Common myeloid progenitor, CD34-positive (primary cell): ENCODE data around the gene ZNF544. TPM values are rescaled to one million over a fixed set of nuclear protein-coding genes. Genes with fewer than 3 reads are reported as not detected.

ENCODE experiments used
- CTCF ChIA-PET: fragments of 350-600 bp; sonication (Branson Sonifier 250); formaldehyde crosslinking; loops from one replicate; lab custom pipeline; 2021; ENCODE audit warnings: antibody characterized with exemption; lab: Charles Lee
- POLR2A ChIA-PET: fragments of 350-600 bp; sonication (Branson Sonifier 250); formaldehyde crosslinking; loops from one replicate; lab custom pipeline; 2021; ENCODE audit warnings: antibody characterized with exemption; lab: Charles Lee
- DNase-seq, 3 donors: peaks; one replicate each; pipeline versions ENCODE4 v3.0.0 to v3.0.0-alpha.2; 2013
- H3K27ac ChIP-seq, 2 experiments: 1 replicate in 1 of 2; 2 replicates in 1 of 2; pipeline ENCODE4 v1.7.0; 2013; ENCODE audit warnings: inconsistent platforms in 2 of 2, low read length in 2 of 2, mild to moderate bottlenecking in 2 of 2, low read depth in 1 of 2, moderate library complexity in 1 of 2; ENCODE audit not compliant: severe bottlenecking in 2 of 2, insufficient read depth in 1 of 2, poor library complexity in 1 of 2
- H3K27me3 ChIP-seq, 5 experiments: replicated peaks in 2 of 5; 1 replicate in 3 of 5; 2 replicates in 2 of 5; pipeline versions ENCODE4 v1.6.1 to v1.7.0; 2013; ENCODE audit warnings: low read length in 4 of 5, mild to moderate bottlenecking in 2 of 5, moderate library complexity in 2 of 5, inconsistent platforms in 1 of 5; ENCODE audit not compliant: insufficient read depth in 5 of 5, control insufficient read depth in 4 of 5
- H3K36me3 ChIP-seq, 4 experiments: 1 replicate in 2 of 4; 2 replicates in 2 of 4; pipeline versions ENCODE4 v1.6.1 to v1.7.0; 2013; ENCODE audit warnings: low read length in 3 of 4, control low read depth in 1 of 4, mild to moderate bottlenecking in 1 of 4; ENCODE audit not compliant: control insufficient read depth in 4 of 4, insufficient read depth in 4 of 4
- H3K4me1 ChIP-seq, 4 experiments: 1 replicate in 3 of 4; 2 replicates in 1 of 4; pipeline versions ENCODE4 v1.6.1 to v1.7.1; 2013; ENCODE audit warnings: low read length in 3 of 4, mild to moderate bottlenecking in 3 of 4, control low read depth in 1 of 4, inconsistent platforms in 1 of 4, moderate library complexity in 1 of 4; ENCODE audit not compliant: control insufficient read depth in 4 of 4, insufficient read depth in 4 of 4; ENCODE audit errors: control extremely low read depth in 1 of 4
- H3K4me3 ChIP-seq, 7 experiments: 1 replicate in 4 of 7; 2 replicates in 3 of 7; pipeline versions ENCODE4 v1.5.1 to v1.7.0; 2013; ENCODE audit warnings: mild to moderate bottlenecking in 7 of 7, low read length in 6 of 7, moderate library complexity in 6 of 7, inconsistent platforms in 2 of 7, low read depth in 2 of 7, control low read depth in 1 of 7; ENCODE audit not compliant: insufficient read depth in 4 of 7, control insufficient read depth in 1 of 7; ENCODE audit errors: extremely low read depth in 1 of 7
- H3K9me3 ChIP-seq, 5 experiments: 1 replicate in 4 of 5; 2 replicates in 1 of 5; pipeline versions ENCODE4 v1.6.1 to v1.7.1; 2013; ENCODE audit warnings: low read length in 4 of 5, mild to moderate bottlenecking in 2 of 5, inconsistent platforms in 1 of 5, low read depth in 1 of 5, moderate library complexity in 1 of 5; ENCODE audit not compliant: control insufficient read depth in 4 of 5, insufficient read depth in 2 of 5; ENCODE audit errors: control extremely low read depth in 1 of 5
- WGBS: methylation state at CpG from one replicate; pipeline ENCODE4 v1.1.5; 2013; ENCODE audit not compliant: insufficient coverage; 5-methylcytosine and 5-hydroxymethylcytosine counted together
- polyA plus RNA-seq: library from polyadenylated mRNA; unstranded; fragments of 120-200 nt; gene quantifications from one replicate; pipeline ENCODE4 v1.2.1, GENCODE V29; 2013

ZNF544 gene
- polyA plus RNA-seq, result 41.4 TPM

DNA sequence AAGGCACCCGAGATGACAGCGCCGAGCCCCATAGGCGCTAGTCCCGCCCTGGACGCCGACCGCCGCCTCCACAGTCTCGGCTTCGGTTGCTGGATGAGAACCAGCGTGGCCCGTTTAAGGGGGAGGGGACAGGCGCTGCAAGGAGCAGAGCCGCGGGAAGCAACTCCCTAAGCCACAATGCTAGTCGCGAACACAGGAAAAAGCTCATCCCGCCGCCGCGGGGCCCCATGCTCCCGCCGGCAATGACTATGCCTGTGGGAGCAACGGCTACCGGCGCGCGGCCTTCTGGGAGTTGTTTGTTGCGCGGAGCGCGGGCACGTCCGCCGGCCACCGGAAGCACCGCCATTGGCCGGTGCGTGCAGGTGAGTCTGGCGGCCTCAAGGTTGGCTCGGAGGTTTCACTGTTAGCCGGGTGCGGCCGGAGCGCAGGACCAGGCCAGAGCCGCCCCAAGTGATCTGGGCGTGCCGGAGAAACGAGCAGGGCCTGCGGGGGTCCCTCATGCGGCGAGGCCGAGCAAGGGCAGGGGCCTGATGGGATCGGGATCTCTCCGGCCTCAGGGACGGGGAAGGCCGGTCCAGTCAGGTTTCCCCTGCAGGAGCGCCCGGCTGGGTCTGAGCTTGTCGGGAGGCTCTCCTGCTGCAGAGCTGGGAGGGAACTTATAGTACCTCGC, at the start of gene ZNF544:
ZNF544 (plus strand) TSS at position 330 of the 670 bp plus-strand sequence. CDS start 15,110 bp downstream, outside the sequence.
- peak; percentile 52 to 78 (median 67) for DNase-seq
- H3K27ac ChIP-seq, result peak within 1 kb of the TSS; percentile 70 to 86
- no peaks in the 10 kb centered on the region for H3K27me3 ChIP-seq
- H3K4me3 ChIP-seq, result peak within 1 kb of the TSS; percentile 66 to 92 (median 81)
- H3K9me3 ChIP-seq, result peaks cover 10 to 62% (median 36%) of the 10 kb centered on the region in 5 experiments
- POLR2A ChIA-PET, result interaction anchor here (0.6 to 1.2 kb wide), 4 partner anchors 41 to 127 kb away, joined by 3 to 5 read pairs (median 4); partner anchors contain the start of gene ZNF274
- under 1% methylated on average over 55 of the region's 62 CpGs for WGBS
- H3K4me1 ChIP-seq, result peaks cover 0 to 16% (median 14%) of the 10 kb centered on the region in 4 experiments
- CTCF ChIA-PET, result interaction anchor here (0.6 to 1.6 kb wide), 3 partner anchors 10 to 21 kb away, joined by 3 to 5 read pairs (median 3); no protein-coding TSS in a partner anchor
- peaks cover 21 to 42% (median 35%) of the 10 kb centered on the region in 4 experiments for H3K36me3 ChIP-seq

DNA sequence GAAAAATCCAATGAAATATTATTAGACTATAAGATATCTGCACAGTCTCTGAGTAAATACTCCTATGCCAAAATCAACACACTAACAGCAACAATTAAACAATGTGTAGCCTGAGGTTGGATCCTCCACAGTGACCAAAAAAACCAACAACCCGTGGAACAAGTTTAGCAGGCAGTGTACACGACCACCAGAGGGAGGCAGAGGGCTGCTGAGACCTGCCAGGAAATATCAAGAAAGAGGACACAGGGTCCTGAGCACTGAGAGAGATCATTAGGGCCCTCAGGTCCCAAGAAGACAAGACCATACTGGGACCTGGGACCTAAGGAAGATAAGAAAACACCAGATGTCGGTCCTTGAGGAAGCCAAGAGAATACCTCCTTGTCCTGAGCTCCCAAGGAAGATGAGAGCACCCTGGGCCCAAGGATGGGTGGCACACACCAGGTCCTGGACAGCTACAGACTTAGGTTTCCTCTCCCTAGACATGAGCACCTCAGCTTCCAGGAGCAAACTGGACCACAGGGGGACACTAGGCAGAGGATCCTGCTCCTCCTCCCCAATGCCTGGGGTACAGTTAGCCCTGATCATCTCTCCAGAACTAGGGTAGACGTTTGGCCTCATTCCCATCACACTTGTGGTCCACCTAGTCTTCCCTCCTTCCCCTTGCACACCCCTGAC, 46.7 kb upstream of the ZNF544 start:
- peaks cover 0 to 20% (median 11%) of the 10 kb centered on the region in 4 experiments for H3K4me1 ChIP-seq
- H3K27me3 ChIP-seq, result no peaks in the 10 kb centered on the region
- DNase-seq, result peak; percentile 67 to 81 (median 73)
- peaks cover 15 to 35% (median 23%) of the 10 kb centered on the region in 4 experiments for H3K36me3 ChIP-seq
- H3K9me3 ChIP-seq, result peaks cover 9 to 69% (median 57%) of the 10 kb centered on the region in 5 experiments
- 62% methylated on average over 4 of the region's 4 CpGs for WGBS
- peak overlapping the region; percentile 27 to 97 (median 66) for H3K4me3 ChIP-seq
- CTCF ChIA-PET, result interaction anchor here (0.6 kb wide), 1 partner anchor 22 kb away, joined by 3 read pairs; no protein-coding TSS in a partner anchor
- POLR2A ChIA-PET, result no interaction called here
- H3K27ac ChIP-seq, result peak overlapping the region in 1 of 2 experiments; percentile 95

DNA sequence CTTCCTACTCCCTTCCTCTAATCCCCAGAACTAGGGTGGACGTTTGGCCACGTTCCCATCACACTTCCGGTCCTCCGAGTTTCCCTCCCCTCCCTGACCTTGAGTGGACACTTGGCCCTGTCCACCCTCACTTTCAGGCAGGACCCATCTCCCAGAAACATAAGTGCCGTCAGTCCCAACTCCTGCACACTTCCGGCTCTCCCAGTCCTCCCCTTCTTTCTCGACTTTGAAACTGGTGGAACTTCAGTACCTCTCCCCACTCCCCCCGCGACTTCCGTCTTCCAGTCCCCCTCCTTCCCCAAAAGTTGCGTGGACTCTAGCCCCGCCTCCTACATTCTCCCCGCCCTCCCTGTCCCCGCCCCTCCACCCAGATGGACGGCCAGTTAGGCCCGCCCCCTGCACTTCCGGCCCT, 46.1 kb upstream of the ZNF544 start:
- DNase-seq, result peak; percentile 94 to 96 (median 96)
- H3K36me3 ChIP-seq, result peaks cover 20 to 38% (median 28%) of the 10 kb centered on the region in 4 experiments
- H3K27ac ChIP-seq, result peak overlapping the region; percentile 95
- H3K4me1 ChIP-seq, result peaks cover 0 to 20% (median 11%) of the 10 kb centered on the region in 4 experiments
- H3K27me3 ChIP-seq, result no peaks in the 10 kb centered on the region
- H3K9me3 ChIP-seq, result peaks cover 8 to 71% (median 59%) of the 10 kb centered on the region in 5 experiments
- 6% methylated on average over 12 of the region's 17 CpGs for WGBS
- ChIA-PET CTCF (interaction anchor here (0.9 kb wide), 1 partner anchor 160 kb away, joined by 3 read pairs; no protein-coding TSS in a partner anchor), POLR2A (interaction anchor here (0.5 to 1.1 kb wide), 5 partner anchors 21 to 682 kb away, joined by 3 to 6 read pairs (median 4); partner anchors contain the start of genes ZNF135, ZNF544 and ZSCAN22)
- peak overlapping the region; percentile 27 to 97 (median 87) for H3K4me3 ChIP-seq

DNA sequence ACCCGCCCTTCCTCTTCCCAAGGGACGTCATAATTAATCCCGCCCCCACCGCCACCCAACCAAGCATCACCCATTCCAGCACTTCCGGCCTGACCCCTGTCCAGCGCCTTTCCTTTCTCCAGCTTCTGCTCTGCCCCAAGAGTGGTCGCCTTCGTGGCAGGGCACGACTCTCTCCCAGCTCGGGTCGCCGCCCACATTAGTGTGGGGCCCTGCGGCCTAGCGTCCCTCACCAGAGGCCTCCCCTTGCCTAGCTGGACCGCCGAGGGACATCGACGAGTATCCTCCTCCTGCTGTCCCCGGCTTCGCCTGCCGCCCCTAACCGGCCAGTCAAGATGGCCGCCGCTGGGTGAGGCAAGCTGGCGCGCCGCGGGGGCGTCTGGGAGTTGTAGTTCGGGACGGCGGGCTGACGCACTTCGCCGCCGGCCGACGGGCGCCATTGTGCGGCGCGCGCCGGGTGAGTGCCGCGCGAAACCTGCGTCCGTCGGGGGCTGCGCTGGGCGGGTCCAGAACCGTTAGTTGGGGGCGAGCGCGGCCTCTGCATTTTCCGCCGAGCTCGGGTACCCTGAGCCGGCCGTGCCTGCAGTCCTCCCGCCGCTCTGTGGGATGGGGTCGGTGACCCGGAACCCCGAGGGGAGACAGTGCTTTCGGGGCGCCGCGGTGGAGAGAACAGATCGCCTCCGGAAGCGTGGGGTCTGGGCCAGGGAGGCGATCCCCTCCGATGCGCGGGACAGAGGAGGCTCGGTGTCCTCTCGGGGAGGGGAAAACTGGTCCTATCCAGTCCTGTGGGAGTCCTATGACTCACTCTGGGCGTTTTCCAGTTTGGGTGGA, 45.5 kb upstream of the ZNF544 start, which contains the start of gene ZNF274:
ZNF274 (plus strand) TSS at position 73 of the 828 bp plus-strand sequence. CDS start 905 bp downstream, outside the sequence.
- peak within 1 kb of the TSS; percentile 95 for H3K27ac ChIP-seq
- peaks cover 0 to 20% (median 11%) of the 10 kb centered on the region in 4 experiments for H3K4me1 ChIP-seq
- H3K27me3 ChIP-seq, result no peaks in the 10 kb centered on the region
- H3K9me3 ChIP-seq, result peaks cover 9 to 71% (median 58%) of the 10 kb centered on the region in 5 experiments
- H3K4me3 ChIP-seq, result peak within 1 kb of the TSS; percentile 82 to 97 (median 87)
- ChIA-PET POLR2A (interaction anchor here (0.5 to 1.1 kb wide), 10 partner anchors 13 to 683 kb away, joined by 3 to 6 read pairs (median 4); partner anchors contain the start of genes ZNF135, ZNF544 and ZSCAN22), CTCF (interaction anchor here (0.6 to 1.3 kb wide), 3 partner anchors 60 to 512 kb away, joined by 3 read pairs; no protein-coding TSS in a partner anchor)
- H3K36me3 ChIP-seq, result peaks cover 22 to 38% (median 30%) of the 10 kb centered on the region in 4 experiments
- 0% methylated on average over 50 of the region's 80 CpGs for WGBS
- peak; percentile 94 to 97 (median 96) for DNase-seq

DNA sequence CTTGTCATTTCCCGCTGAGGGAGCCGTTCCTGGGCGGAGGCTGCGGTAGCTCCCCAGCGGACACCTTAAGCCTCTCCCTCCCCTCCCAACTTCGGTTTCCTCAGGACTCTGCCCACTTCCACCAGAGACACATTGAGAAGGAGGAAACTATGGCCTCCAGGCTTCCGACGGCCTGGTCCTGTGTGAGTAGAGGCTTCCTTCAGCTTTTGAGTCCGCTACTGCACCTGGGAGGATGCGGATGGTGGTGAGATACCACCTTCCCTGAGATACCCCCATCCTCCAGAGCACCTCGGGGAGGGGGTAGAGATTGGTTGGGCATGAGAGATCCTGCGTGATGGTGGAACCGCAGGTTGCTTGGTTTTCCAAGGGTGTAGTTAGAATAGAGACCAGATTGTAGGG, 44.9 kb upstream of the ZNF544 start:
- POLR2A ChIA-PET, result interaction anchor here (0.6 to 1.0 kb wide), 7 partner anchors 13 to 396 kb away, joined by 3 to 5 read pairs (median 4); partner anchors contain the start of genes ZNF135, ZNF544 and ZSCAN22
- H3K36me3 ChIP-seq, result peaks cover 21 to 36% (median 30%) of the 10 kb centered on the region in 4 experiments
- WGBS, result 18% methylated on average over 8 of the region's 13 CpGs

More for the DNA sequence above, 44.9 kb upstream of the ZNF544 start:
- CTCF ChIA-PET, result interaction anchor here (0.6 to 1.3 kb wide), 2 partner anchors 61 to 512 kb away, joined by 3 read pairs; no protein-coding TSS in a partner anchor
- Histone ChIP-seq H3K9me3 (peaks cover 9 to 73% (median 55%) of the 10 kb centered on the region in 5 experiments), H3K4me1 (peaks cover 0 to 20% (median 11%) of the 10 kb centered on the region in 4 experiments), H3K4me3 (peak overlapping the region; percentile 82 to 97 (median 87)), H3K27ac (peak overlapping the region; percentile 95), H3K27me3 (no peaks in the 10 kb centered on the region)
- DNase-seq, result peak; percentile 82 to 93 (median 92)
